ENCODE data around the gene ESCO1. TPM values are rescaled to one million over a fixed set of nuclear protein-coding genes. Genes with fewer than 3 reads are reported as not detected.
A peak's percentile ranks its signal among the peaks of the same experiment; 100 is the strongest.
"Not testable (repeated sequence)": the region's sequence is repeated elsewhere in the genome, so short reads cannot be mapped to it uniquely, and the experiment has no call there.

ESCO1 gene
- total RNA-seq, 2 experiments from 2014 or later: 21.7 to 26.5 TPM

DNA sequence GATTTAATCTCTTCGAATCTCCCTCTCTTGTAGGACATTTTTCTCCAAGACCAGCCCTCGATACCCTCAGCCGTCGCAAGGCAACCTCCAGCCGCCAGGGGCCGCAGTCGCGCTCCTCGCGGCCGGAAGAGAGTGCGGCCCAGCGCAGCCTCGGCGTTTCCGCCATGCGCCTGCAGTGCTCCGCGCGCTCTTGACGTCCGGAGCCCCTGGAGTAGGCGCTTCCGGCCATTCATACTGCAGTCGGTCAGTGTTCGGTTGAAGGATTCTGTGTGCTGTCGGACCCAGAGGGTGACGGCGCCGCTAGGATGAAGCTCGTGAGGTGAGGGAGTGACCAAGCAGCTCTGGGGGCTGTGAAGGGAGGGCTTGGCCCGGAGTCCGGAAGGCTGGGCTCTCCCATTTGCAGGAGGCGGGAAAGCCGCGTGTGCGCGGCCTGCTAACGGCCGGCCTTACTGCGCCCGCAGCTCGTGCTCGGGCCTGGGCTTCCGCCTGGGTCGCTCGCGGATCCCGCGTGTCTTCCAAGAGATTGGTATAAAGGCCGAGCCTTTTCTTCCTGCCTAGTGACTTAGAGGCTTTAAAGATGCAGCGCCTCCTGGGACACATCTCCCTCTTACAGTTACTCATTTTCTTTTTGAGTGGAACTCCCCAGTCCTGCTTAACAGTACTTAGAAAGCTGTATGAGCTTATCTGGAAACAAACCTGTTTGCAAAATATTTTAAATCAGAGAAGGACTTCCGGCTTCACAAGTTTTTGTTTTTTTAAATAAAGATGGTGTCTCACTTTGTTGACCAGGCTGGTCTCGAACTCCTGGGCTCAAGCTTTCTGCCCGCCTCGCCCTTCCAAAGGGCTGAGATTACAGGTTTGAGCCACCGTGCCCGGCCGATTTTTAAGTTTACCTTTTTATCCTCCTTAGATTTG lies 11.9 kb upstream of the ESCO1 start, which contains the start of gene SNRPD1:
TSS of gene SNRPD1 (plus strand) at position 190 of the 915 bp plus-strand sequence. CDS start at position 306, 116 bp downstream.
- DNase-seq (peak; percentile 93), ATAC-seq (peak; percentile 98)
- no peaks in the 10 kb centered on the region for H3K9me3 Mint-ChIP-seq (ENCODE audit: low read depth)
- H3K27me3 Mint-ChIP-seq: no peaks in the 10 kb centered on the region
- intact Hi-C loops (cut with DNase I, micrococcal nuclease): loop anchor here (1.0 to 10.0 kb wide), 9 partner anchors 11 to 1842 kb away; partner anchors contain the start of genes ABHD3 (in 2 of the 2), MIB1 (in 2 of the 2), ESCO1 (in 1 of the 2) and RBBP8 (in 1 of the 2)
- peaks cover 34% of the 10 kb centered on the region for H3K4me1 Mint-ChIP-seq
- POLR2A ChIA-PET: interaction anchor here (0.6 to 5.3 kb wide), 3 partner anchors 12 to 322 kb away, joined by 3 to 41 read pairs (median 4); partner anchors contain the start of gene ESCO1
- peaks cover 39% of the 10 kb centered on the region for H3K36me3 Mint-ChIP-seq (ENCODE audit: low read depth)
- H3K4me3 Mint-ChIP-seq: peak within 1 kb of the TSS; percentile 92
- CTCF ChIA-PET: interaction anchor here (0.6 to 6.2 kb wide), 15 partner anchors 9 to 1743 kb away, joined by 3 to 93 read pairs (median 5); partner anchors contain the start of genes ABHD3, ESCO1 and MIB1
- H3K27ac Mint-ChIP-seq: peak within 1 kb of the TSS; percentile 99

DNA sequence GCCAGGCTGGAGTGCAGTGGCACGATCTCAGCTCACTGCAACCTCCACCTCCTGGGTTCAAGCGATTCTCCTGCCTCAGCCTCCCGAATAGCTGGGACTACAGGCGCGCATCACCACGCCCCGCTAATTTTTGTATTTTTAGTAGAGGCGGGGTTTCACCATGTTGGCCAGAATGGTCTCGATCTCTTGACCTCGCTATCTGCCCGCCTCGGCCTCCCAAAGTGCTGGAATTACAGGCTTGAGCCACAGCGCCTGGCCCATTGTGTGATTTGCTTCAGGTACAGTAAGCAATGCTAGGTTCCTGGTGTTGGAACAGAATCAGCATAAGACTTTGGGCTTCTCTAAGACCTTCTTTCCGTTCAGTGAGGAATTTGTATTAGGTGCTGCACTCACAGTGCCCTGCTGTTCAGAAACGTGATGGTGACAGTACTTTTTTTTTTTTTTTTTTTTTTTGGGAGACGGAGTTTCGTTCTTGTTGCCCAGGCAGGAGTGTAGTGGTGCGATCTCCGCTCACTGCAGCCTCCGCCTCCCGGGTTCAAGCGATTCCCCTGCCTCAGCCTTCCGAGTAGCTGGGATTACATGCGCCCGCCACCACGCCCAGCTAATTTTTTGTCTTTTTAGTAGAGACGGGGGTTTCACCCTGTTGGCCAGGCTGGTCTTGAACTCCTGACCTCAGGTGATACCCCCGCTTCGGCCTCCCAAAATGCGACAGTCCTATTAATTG lies 11.1 kb upstream of the ESCO1 start:
- not testable (repeated sequence) for H3K27me3 Mint-ChIP-seq; DNase-seq; H3K9me3 Mint-ChIP-seq (ENCODE audit: low read depth)
- Mint-ChIP-seq H3K4me1 (peaks cover 27% of the 10 kb centered on the region), H3K27ac (peak overlapping the region; percentile 99), H3K4me3 (peak overlapping the region; percentile 92), H3K36me3 (ENCODE audit: low read depth) (peaks cover 32% of the 10 kb centered on the region)
- ChIA-PET CTCF (interaction anchor here (0.6 to 6.2 kb wide), 11 partner anchors 8 to 1744 kb away, joined by 3 to 93 read pairs (median 6); partner anchors contain the start of genes ABHD3, ESCO1 and MIB1), POLR2A (interaction anchor here (5.3 kb wide), 1 partner anchor 11 kb away, joined by 41 read pairs; the partner anchor contains the start of gene ESCO1)
- intact Hi-C loops (cut with DNase I, micrococcal nuclease): loop anchor here (1.0 to 10.0 kb wide), 9 partner anchors 10 to 1843 kb away; partner anchors contain the start of genes ABHD3 (in 2 of the 2), MIB1 (in 2 of the 2), ESCO1 (in 1 of the 2) and RBBP8 (in 1 of the 2)
- peak; percentile 11 for ATAC-seq

DNA sequence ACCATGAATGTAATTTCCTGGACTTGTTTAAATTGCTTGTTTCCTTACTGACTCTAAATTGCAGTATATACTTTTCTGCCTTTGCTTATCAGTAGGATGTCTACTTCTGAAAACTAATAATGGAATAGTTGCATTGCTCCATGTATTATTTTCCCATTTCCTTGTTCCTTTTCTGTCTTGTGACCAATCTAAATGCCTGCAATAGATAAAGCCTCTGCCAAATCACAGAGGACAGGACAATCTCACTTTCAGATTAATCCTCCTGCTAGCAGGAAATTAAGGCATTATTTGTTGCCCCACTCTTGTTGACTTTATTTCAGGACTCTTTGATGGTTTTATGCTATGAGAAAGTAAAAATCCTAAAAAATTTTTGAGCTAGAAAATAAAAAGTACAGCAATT lies 4.7 kb upstream of the ESCO1 start:
- ATAC-seq (no peak), DNase-seq (no peak)
- no peaks in the 10 kb centered on the region for H3K27me3 Mint-ChIP-seq
- no peaks in the 10 kb centered on the region for H3K9me3 Mint-ChIP-seq (ENCODE audit: low read depth)
- intact Hi-C loops (cut with DNase I, micrococcal nuclease): loop anchor here in 1 of 2 experiments (10.0 kb wide), 2 partner anchors 410 to 1980 kb away; partner anchors contain the start of gene NPC1
- no peaks in the 10 kb centered on the region for H3K36me3 Mint-ChIP-seq (ENCODE audit: low read depth)
- CTCF ChIA-PET: interaction anchor here (0.6 kb wide), 1 partner anchor 109 kb away, joined by 3 read pairs; no protein-coding TSS in a partner anchor
- peaks cover 17% of the 10 kb centered on the region for H3K4me1 Mint-ChIP-seq
- POLR2A ChIA-PET: no interaction called here
- H3K27ac Mint-ChIP-seq: no peak overlapping the region
- H3K4me3 Mint-ChIP-seq: no peak overlapping the region

DNA sequence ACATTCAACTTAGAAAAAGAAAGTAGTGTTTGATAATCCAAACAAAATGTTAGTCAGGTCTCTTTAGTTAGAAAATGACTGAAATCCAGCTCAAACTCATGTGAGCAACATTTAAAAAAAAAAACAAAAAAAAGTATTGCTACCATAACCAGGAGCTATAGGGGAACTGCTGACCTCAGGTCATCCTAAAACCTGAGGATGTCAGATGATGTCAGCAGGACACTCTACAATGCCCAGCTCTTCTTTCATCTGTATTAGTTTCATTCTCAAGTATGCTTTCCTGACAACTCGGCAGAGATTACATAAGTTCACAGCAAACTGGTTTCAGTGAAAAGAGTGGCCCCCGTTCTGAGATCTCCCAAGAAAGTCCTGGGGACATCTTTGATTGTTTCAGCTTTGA lies 4.2 kb upstream of the ESCO1 start:
- Mint-ChIP-seq H3K4me3 (no peak overlapping the region), H3K27me3 (no peaks in the 10 kb centered on the region), H3K36me3 (ENCODE audit: low read depth) (peaks cover 3% of the 10 kb centered on the region), H3K27ac (no peak overlapping the region), H3K4me1 (peaks cover 17% of the 10 kb centered on the region), H3K9me3 (ENCODE audit: low read depth) (no peaks in the 10 kb centered on the region)
- DNase-seq (no peak), ATAC-seq (no peak)
- ChIA-PET CTCF (interaction anchor here (0.5 to 3.1 kb wide), 2 partner anchors 8 to 25 kb away, joined by 3 to 24 read pairs; partner anchors contain the start of gene SNRPD1), POLR2A (no interaction called here)
- intact Hi-C loops (cut with DNase I, micrococcal nuclease): loop anchor here in 1 of 2 experiments (5.0 to 10.0 kb wide), 3 partner anchors 117 to 1980 kb away; partner anchors contain the start of gene NPC1

DNA sequence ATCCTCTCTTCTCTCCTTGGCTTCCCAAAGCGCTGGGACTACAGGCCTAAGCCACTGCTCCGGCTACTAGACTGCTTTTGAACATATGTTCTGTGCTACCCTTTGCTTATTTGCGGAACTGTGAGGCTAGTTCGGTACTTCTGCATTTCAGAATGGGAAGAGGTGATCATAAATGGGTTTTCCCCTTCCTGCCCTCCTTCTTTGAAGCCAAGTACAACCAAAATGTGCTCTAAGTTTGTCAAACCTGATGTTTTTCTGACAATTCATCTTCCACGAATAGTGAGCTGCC lies 1.7 kb upstream of the ESCO1 start:
- peaks cover 32% of the 10 kb centered on the region for H3K4me1 Mint-ChIP-seq
- ATAC-seq (no peak), DNase-seq (no peak)
- CTCF ChIA-PET: interaction anchor here (3.1 kb wide), 1 partner anchor 11 kb away, joined by 24 read pairs; the partner anchor contains the start of gene SNRPD1
- H3K27ac Mint-ChIP-seq: no peak overlapping the region
- no peaks in the 10 kb centered on the region for H3K27me3 Mint-ChIP-seq
- H3K4me3 Mint-ChIP-seq: no peak overlapping the region
- H3K9me3 Mint-ChIP-seq (ENCODE audit: low read depth): no peaks in the 10 kb centered on the region
- peaks cover 3% of the 10 kb centered on the region for H3K36me3 Mint-ChIP-seq (ENCODE audit: low read depth)
- intact Hi-C loops (cut with DNase I, micrococcal nuclease): loop anchor here in 1 of 2 experiments (5.0 to 10.0 kb wide), 3 partner anchors 115 to 1983 kb away; partner anchors contain the start of gene NPC1
- POLR2A ChIA-PET: no interaction called here

DNA sequence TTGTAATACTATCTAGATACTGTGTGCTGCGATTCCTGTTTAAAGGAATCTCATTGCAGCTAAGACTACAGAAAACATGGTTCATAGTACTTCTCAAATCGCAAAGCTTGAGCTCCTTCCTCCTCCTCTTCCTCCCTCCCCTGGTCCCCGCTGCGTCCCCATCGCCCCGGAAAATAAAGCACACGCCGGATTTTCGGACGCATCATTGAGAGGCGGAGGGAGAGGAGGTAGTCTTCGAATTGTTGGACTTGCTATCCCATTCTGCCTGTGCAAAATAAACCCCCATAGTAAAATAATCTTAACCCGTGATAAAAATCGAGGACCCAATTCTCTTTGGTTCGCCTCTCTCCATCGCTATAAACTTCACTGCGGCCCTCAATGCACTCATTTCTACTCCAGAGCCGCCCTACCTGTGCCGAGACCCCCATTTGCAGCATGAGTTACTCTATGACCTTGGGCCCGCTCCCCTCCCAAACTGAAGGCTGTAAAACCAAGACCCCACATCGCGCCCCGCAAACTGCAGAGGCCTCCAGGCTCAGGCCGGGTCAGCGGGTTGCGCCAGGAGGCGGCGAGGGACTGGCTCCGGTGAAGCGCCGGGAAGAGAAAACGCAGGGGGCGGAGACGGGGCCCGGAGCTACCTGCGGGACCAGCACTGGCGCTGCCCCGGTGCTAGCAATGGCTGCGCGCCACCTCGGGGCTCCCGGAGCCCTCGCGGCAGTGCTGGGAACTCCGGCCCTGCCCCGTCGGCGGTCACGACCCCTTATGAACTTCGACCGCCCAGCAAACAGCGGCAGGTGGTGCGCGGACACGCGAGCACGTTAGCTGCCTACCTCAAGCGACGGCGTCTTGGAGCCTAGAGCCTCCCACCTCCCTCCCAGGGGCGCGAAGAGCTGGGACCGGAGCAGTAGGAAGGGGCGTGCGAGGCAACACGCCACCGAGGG lies 649 bp downstream of the ESCO1 start:
- peaks cover 5% of the 10 kb centered on the region for H3K36me3 Mint-ChIP-seq (ENCODE audit: low read depth)
- H3K9me3 Mint-ChIP-seq (ENCODE audit: low read depth): no peaks in the 10 kb centered on the region
- H3K27me3 Mint-ChIP-seq: no peaks in the 10 kb centered on the region
- CTCF ChIA-PET: interaction anchor here (0.6 to 2.8 kb wide), 20 partner anchors 10 to 732 kb away, joined by 3 to 93 read pairs (median 4); partner anchors contain the start of genes ABHD3, MIB1 and SNRPD1
- ATAC-seq (peak; percentile 64), DNase-seq (peak; percentile 40)
- intact Hi-C loops (cut with DNase I, micrococcal nuclease): loop anchor here (1.0 to 10.0 kb wide), 9 partner anchors 12 to 1985 kb away; partner anchors contain the start of genes MIB1 (in 2 of the 2), ABHD3 (in 1 of the 2), NPC1 (in 1 of the 2) and ROCK1 (in 1 of the 2)
- POLR2A ChIA-PET: interaction anchor here (0.6 to 2.6 kb wide), 6 partner anchors 10 to 141 kb away, joined by 3 to 41 read pairs (median 5); partner anchors contain the start of genes ABHD3, MIB1 and SNRPD1
- H3K4me1 Mint-ChIP-seq: peaks cover 37% of the 10 kb centered on the region
- H3K27ac Mint-ChIP-seq: peak overlapping the region; percentile 94
- peak overlapping the region; percentile 97 for H3K4me3 Mint-ChIP-seq

DNA sequence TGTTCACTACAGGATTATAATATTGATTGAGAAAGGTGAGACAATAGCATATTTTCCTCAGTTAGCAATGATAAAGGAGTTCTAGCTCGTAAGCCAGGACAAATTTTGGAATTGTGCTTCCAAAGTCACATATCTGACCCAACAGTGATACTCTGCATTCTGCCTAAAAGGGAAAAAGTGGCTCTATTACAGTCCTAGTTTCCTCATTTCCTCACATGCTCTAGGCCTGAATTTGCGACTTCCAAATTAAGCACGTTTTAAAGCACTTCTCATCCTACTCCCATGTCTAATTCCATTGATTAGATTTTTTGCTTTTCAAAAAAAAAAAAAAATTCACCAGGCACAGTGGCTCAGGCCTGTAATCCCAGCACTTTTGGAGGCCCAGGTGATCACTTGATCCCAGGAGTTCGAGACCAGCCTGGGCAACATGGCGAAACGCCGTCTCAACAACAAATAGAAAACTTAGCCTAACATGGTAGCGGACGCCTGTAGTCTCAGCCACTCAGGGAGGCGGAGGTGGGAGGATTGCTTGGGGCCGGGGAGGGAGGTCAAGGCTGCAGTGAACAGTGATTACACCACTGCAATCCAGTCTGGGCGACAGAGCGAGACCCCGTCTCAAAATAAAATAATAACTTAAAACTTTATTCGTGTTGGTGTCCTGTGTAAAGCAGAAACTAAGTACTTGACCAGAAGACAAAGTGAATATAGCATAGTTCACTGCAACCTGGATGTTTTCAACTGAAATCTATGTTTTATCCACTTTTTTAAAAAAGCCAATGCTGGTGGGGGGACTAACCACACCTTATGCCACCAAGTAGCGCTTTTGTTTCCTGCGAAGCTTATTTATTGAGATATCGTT lies 1.5 kb downstream of the ESCO1 start:
- no peaks in the 10 kb centered on the region for H3K27me3 Mint-ChIP-seq
- peaks cover 8% of the 10 kb centered on the region for H3K36me3 Mint-ChIP-seq (ENCODE audit: low read depth)

DNA sequence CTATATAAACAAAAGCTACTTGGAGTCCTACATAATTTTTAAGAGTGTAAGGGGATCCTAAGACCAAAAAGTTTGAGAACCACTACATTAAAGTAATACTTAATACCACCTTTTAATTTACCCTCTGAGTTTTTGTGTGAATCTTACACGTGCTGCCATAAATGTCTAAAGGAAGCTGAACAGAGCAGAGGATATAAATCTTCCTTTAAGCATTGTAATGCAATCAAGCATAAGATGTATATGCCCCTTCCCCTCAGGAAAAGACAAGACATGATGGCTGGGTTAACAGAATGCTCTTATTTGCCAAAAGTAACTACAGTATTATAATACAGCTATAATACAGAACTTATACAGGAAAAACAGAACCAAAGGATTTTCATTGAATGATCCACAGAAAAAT lies 2.9 kb downstream of the ESCO1 start:
- no peaks in the 10 kb centered on the region for H3K27me3 Mint-ChIP-seq
- peaks cover 10% of the 10 kb centered on the region for H3K36me3 Mint-ChIP-seq (ENCODE audit: low read depth)
- DNase-seq (no peak), ATAC-seq (no peak)
- POLR2A ChIA-PET: interaction anchor here (0.6 to 0.7 kb wide), 2 partner anchors 410 to 1009 kb away, joined by 3 to 5 read pairs; no protein-coding TSS in a partner anchor
- intact Hi-C loops (cut with DNase I, micrococcal nuclease): loop anchor here in 1 of 2 experiments (5.0 kb wide), 1 partner anchor 145 kb away; the partner anchor contains the start of gene MIB1
- H3K4me1 Mint-ChIP-seq: peaks cover 41% of the 10 kb centered on the region
- CTCF ChIA-PET: interaction anchor here (1.0 to 2.9 kb wide), 4 partner anchors 8 to 403 kb away, joined by 3 to 17 read pairs (median 4); partner anchors contain the start of gene SNRPD1
- H3K4me3 Mint-ChIP-seq: no peak overlapping the region
- no peak overlapping the region for H3K27ac Mint-ChIP-seq
- no peaks in the 10 kb centered on the region for H3K9me3 Mint-ChIP-seq (ENCODE audit: low read depth)

More for the DNA sequence above, 1.5 kb downstream of the ESCO1 start:
- H3K4me1 Mint-ChIP-seq: peaks cover 38% of the 10 kb centered on the region
- no peaks in the 10 kb centered on the region for H3K9me3 Mint-ChIP-seq (ENCODE audit: low read depth)
- ATAC-seq: no peak
- ChIA-PET POLR2A (interaction anchor here (0.6 to 2.6 kb wide), 3 partner anchors 9 to 142 kb away, joined by 3 to 41 read pairs (median 13); partner anchors contain the start of genes MIB1 and SNRPD1), CTCF (interaction anchor here (2.8 to 2.9 kb wide), 2 partner anchors 12 to 13 kb away, joined by 17 to 93 read pairs; partner anchors contain the start of gene SNRPD1)
- peak overlapping the region; percentile 97 for H3K4me3 Mint-ChIP-seq
- intact Hi-C loops (cut with DNase I, micrococcal nuclease): loop anchor here in 1 of 2 experiments (5.0 kb wide), 1 partner anchor 143 kb away; the partner anchor contains the start of gene MIB1
- H3K27ac Mint-ChIP-seq: peak overlapping the region; percentile 94
- DNase-seq: no peak
